ENCODE data around the gene OOSP3.

GRCh38 chr11:59872076-59872475 lies 6.5 kb upstream of the OOSP3 start:
- TF ChIP-seq CTCF (IDR thresholded peaks at IDR 0.05; ENCODE audit: poor library complexity, severe bottlenecking) (no peak), EZH2 (IDR thresholded peaks at IDR 0.05; ENCODE audit: borderline replicate concordance, insufficient read depth, low read length, poor library complexity, severe bottlenecking) (no peak), MXI1 (conservative IDR thresholded peaks at IDR 0.05; ENCODE audit: poor library complexity, severe bottlenecking) (no peak), POLR2AphosphoS5 (IDR thresholded peaks at IDR 0.05) (no peak), REST (IDR thresholded peaks at IDR 0.05; ENCODE audit: borderline replicate concordance) (no peak), EP300 (conservative IDR thresholded peaks at IDR 0.05; ENCODE audit: poor library complexity, severe bottlenecking) (no peak)
